Loucy (cell line): Measurements from ENCODE around the gene ANK3.

Source experiments
- CTCF ChIP-seq: fragments of 200-600 bp; sonication (generic); conservative IDR thresholded peaks from 2 replicates; pipeline ENCODE4 v1.5.1; 2014; ENCODE audit warnings: mild to moderate bottlenecking, antibody characterized with exemption, low read length
- EZH2phosphoT487 ChIP-seq: fragments of 200-600 bp; IDR thresholded peaks from 2 replicates; pipeline ENCODE4 v1.6.1; 2018; ENCODE audit warnings: antibody characterized with exemption, mild to moderate bottlenecking, moderate library complexity, borderline replicate concordance

- no peak for TF ChIP-seq CTCF
- no peak for TF ChIP-seq EZH2phosphoT487
Observed at GRCh38 chr10:60236869-60237524, 152.7 kb downstream of the ANK3 start.
